HUES48 (cell line): ENCODE measurements around the gene PACC1.

ENCODE experiments used
- H3K27ac ChIP-seq: one replicate; pipeline ENCODE4 v1.7.0; 2013; ENCODE audit warnings: low read depth, low read length, inconsistent platforms
- H3K27me3 ChIP-seq: 2 replicates; pipeline ENCODE4 v1.6.1; 2013; ENCODE audit warnings: mild to moderate bottlenecking, low read length; ENCODE audit not compliant: control insufficient read depth, insufficient read depth
- H3K36me3 ChIP-seq: 2 replicates; pipeline ENCODE4 v1.6.1; 2013; ENCODE audit warnings: low read length; ENCODE audit not compliant: control insufficient read depth, insufficient read depth
- H3K4me1 ChIP-seq: 2 replicates; pipeline ENCODE4 v1.6.1; 2013; ENCODE audit warnings: mild to moderate bottlenecking, low read length; ENCODE audit not compliant: control insufficient read depth, insufficient read depth
- H3K4me3 ChIP-seq: 2 replicates; pipeline ENCODE4 v1.5.1; 2013; ENCODE audit warnings: mild to moderate bottlenecking, low read depth, low read length
- H3K9ac ChIP-seq: 2 replicates; pipeline ENCODE4 v1.6.1; 2013; ENCODE audit warnings: mild to moderate bottlenecking, low read depth, low read length, moderate library complexity
- H3K9me3 ChIP-seq: 2 replicates; pipeline ENCODE4 v1.6.1; 2013; ENCODE audit warnings: low read length; ENCODE audit not compliant: control insufficient read depth, insufficient read depth

The PACC1 gene

GRCh38 chr1:212414328-212415106, at the start of gene PACC1:
TSS of gene PACC1 (minus strand) at chr1:212414886. CDS start at chr1:212414757, 129 bp downstream.
- Histone ChIP-seq H3K27me3 (peaks cover 8% of the 10 kb centered on the region; the same call in 1 of the 2 replicates), H3K36me3 (peaks cover 27% of the 10 kb centered on the region), H3K27ac (peak within 1 kb of the TSS; percentile 37), H3K9ac (peak within 1 kb of the TSS; percentile 53; the same call in 1 of the 2 replicates), H3K4me3 (peak within 1 kb of the TSS; percentile 71), H3K9me3 (no peaks in the 10 kb centered on the region), H3K4me1 (peaks cover 16% of the 10 kb centered on the region)

GRCh38 chr1:212463565-212464285, 49.0 kb upstream of the PACC1 start:
- H3K27ac ChIP-seq, result no peak overlapping the region
- H3K9ac ChIP-seq, result no peak overlapping the region
- H3K36me3 ChIP-seq, result no peaks in the 10 kb centered on the region
- no peak overlapping the region for H3K4me3 ChIP-seq
- no peaks in the 10 kb centered on the region; the same call in 1 of the 2 replicates for H3K4me1 ChIP-seq
- no peaks in the 10 kb centered on the region for H3K9me3 ChIP-seq
- H3K27me3 ChIP-seq, result no peaks in the 10 kb centered on the region

GRCh38 chr1:212461916-212462660, 47.4 kb upstream of the PACC1 start:
- H3K27me3 ChIP-seq, result no peaks in the 10 kb centered on the region
- H3K4me1 ChIP-seq, result no peaks in the 10 kb centered on the region; the same call in 1 of the 2 replicates
- H3K9me3 ChIP-seq, result no peaks in the 10 kb centered on the region
- H3K9ac ChIP-seq, result no peak overlapping the region
- H3K4me3 ChIP-seq, result no peak overlapping the region
- H3K27ac ChIP-seq, result no peak overlapping the region
- no peaks in the 10 kb centered on the region for H3K36me3 ChIP-seq

- Histone ChIP-seq H3K9me3 (no peaks in the 10 kb centered on the region), H3K4me3 (no peak overlapping the region), H3K27ac (no peak overlapping the region), H3K36me3 (no peaks in the 10 kb centered on the region), H3K9ac (no peak overlapping the region), H3K27me3 (no peaks in the 10 kb centered on the region), H3K4me1 (no peaks in the 10 kb centered on the region; the same call in 1 of the 2 replicates)
These were observed 45.7 kb upstream of the PACC1 start for GRCh38 chr1:212460376-212460775.

- H3K4me3 ChIP-seq, result no peak overlapping the region
- H3K9me3 ChIP-seq, result no peaks in the 10 kb centered on the region
- H3K4me1 ChIP-seq, result no peaks in the 10 kb centered on the region; the same call in 1 of the 2 replicates
- no peak overlapping the region for H3K27ac ChIP-seq
- H3K9ac ChIP-seq, result no peak overlapping the region
- H3K36me3 ChIP-seq, result no peaks in the 10 kb centered on the region
- H3K27me3 ChIP-seq, result no peaks in the 10 kb centered on the region
These were observed 45.0 kb upstream of the PACC1 start for GRCh38 chr1:212459656-212460055.

- H3K27me3 ChIP-seq, result no peaks in the 10 kb centered on the region
- no peak overlapping the region for H3K4me3 ChIP-seq
- H3K9ac ChIP-seq, result no peak overlapping the region
- no peaks in the 10 kb centered on the region for H3K9me3 ChIP-seq
- no peaks in the 10 kb centered on the region for H3K36me3 ChIP-seq
- no peaks in the 10 kb centered on the region; the same call in 1 of the 2 replicates for H3K4me1 ChIP-seq
- no peak overlapping the region for H3K27ac ChIP-seq
These were observed 44.1 kb upstream of the PACC1 start for GRCh38 chr1:212458817-212459216.

GRCh38 chr1:212457740-212458338, 43.2 kb upstream of the PACC1 start:
- no peak overlapping the region for H3K4me3 ChIP-seq

GRCh38 chr1:212455803-212456528, 41.3 kb upstream of the PACC1 start:
- no peaks in the 10 kb centered on the region for H3K27me3 ChIP-seq
- no peak overlapping the region for H3K27ac ChIP-seq
- H3K4me3 ChIP-seq, result no peak overlapping the region
- H3K9ac ChIP-seq, result no peak overlapping the region
- H3K36me3 ChIP-seq, result no peaks in the 10 kb centered on the region
- H3K9me3 ChIP-seq, result no peaks in the 10 kb centered on the region
- H3K4me1 ChIP-seq, result no peaks in the 10 kb centered on the region

More at GRCh38 chr1:212457740-212458338, 43.2 kb upstream of the PACC1 start:
- no peaks in the 10 kb centered on the region for H3K9me3 ChIP-seq
- H3K27ac ChIP-seq, result no peak overlapping the region
- H3K36me3 ChIP-seq, result no peaks in the 10 kb centered on the region
- H3K9ac ChIP-seq, result no peak overlapping the region
- no peaks in the 10 kb centered on the region; the same call in 1 of the 2 replicates for H3K4me1 ChIP-seq
- H3K27me3 ChIP-seq, result no peaks in the 10 kb centered on the region

- no peaks in the 10 kb centered on the region for H3K27me3 ChIP-seq
- H3K9me3 ChIP-seq, result no peaks in the 10 kb centered on the region
- H3K4me1 ChIP-seq, result no peaks in the 10 kb centered on the region
- no peaks in the 10 kb centered on the region for H3K36me3 ChIP-seq
- H3K27ac ChIP-seq, result no peak overlapping the region
- H3K9ac ChIP-seq, result no peak overlapping the region
- no peak overlapping the region for H3K4me3 ChIP-seq
These were observed 40.7 kb upstream of the PACC1 start for GRCh38 chr1:212455401-212455800.

GRCh38 chr1:212454741-212455140, 40.1 kb upstream of the PACC1 start:
- Histone ChIP-seq H3K9me3 (no peaks in the 10 kb centered on the region), H3K4me3 (no peak overlapping the region), H3K27ac (no peak overlapping the region), H3K27me3 (no peaks in the 10 kb centered on the region), H3K4me1 (no peaks in the 10 kb centered on the region), H3K9ac (no peak overlapping the region), H3K36me3 (no peaks in the 10 kb centered on the region)
